H4 (cell line): ENCODE data around the gene CHRNA4. TPM values are rescaled to one million over a fixed set of nuclear protein-coding genes. Genes with fewer than 3 reads are reported as not detected.

Source experiments
- DNase-seq: peaks from one replicate; pipeline ENCODE4 v3.0.0-alpha.2; 2015; ENCODE audit warnings: low spot score
- total RNA-seq: library from RNA; depleted of rRNA; stranded (reverse); fragments of >200 nt; shearing (Covaris generic); gene quantifications from 2 replicates; pipeline ENCODE4 v1.2.3, GENCODE V29; 2014

The CHRNA4 gene
- total RNA-seq, 1 experiment from 2014 or later = not detected

GRCh38 chr20:63334356-63334755, 26.8 kb downstream of the CHRNA4 start:
- DNase-seq = no peak

- no peak for DNase-seq
Observed at GRCh38 chr20:63333241-63333836, 27.8 kb downstream of the CHRNA4 start.

- DNase-seq = no peak
Observed at GRCh38 chr20:63332488-63333240, 28.5 kb downstream of the CHRNA4 start.

- no peak for DNase-seq
Observed at GRCh38 chr20:63331741-63332400, 29.3 kb downstream of the CHRNA4 start.

GRCh38 chr20:63330940-63331339, 30.2 kb downstream of the CHRNA4 start:
- DNase-seq = no peak

GRCh38 chr20:63330084-63330760, 30.9 kb downstream of the CHRNA4 start:
- no peak for DNase-seq

- no peak for DNase-seq
Observed at GRCh38 chr20:63329331-63330083, 31.6 kb downstream of the CHRNA4 start.

- DNase-seq = no peak
Observed at GRCh38 chr20:63328718-63329275, 32.4 kb downstream of the CHRNA4 start.

- DNase-seq = no peak
Observed at GRCh38 chr20:63328026-63328700, 33.0 kb downstream of the CHRNA4 start.

- DNase-seq = no peak
Observed at GRCh38 chr20:63327231-63327745, 33.9 kb downstream of the CHRNA4 start.

GRCh38 chr20:63326314-63327230, 34.6 kb downstream of the CHRNA4 start:
- no peak for DNase-seq

GRCh38 chr20:63325554-63326313, 35.4 kb downstream of the CHRNA4 start:
- DNase-seq = no peak

- DNase-seq = no peak
Observed at GRCh38 chr20:63325021-63325471, 36.1 kb downstream of the CHRNA4 start.

- DNase-seq = no peak
Observed at GRCh38 chr20:63323357-63323981, 37.7 kb downstream of the CHRNA4 start.

GRCh38 chr20:63322933-63323273, 38.2 kb downstream of the CHRNA4 start:
- no peak for DNase-seq

- DNase-seq = no peak
Observed at GRCh38 chr20:63322146-63322932, 38.8 kb downstream of the CHRNA4 start.

GRCh38 chr20:63321148-63321831, 39.9 kb downstream of the CHRNA4 start:
- DNase-seq = no peak
